HG03159 (cell line): Measurements from ENCODE around the gene IL36G.

Experiments used
- ATAC-seq: cut with Tn5 transposase; IDR thresholded peaks from one replicate; pipeline ENCODE4 v1.9.1; 2021; ENCODE audit warnings: mild to moderate bottlenecking, moderate library complexity; ENCODE audit not compliant: unreplicated experiment

IL36G gene

DNA sequence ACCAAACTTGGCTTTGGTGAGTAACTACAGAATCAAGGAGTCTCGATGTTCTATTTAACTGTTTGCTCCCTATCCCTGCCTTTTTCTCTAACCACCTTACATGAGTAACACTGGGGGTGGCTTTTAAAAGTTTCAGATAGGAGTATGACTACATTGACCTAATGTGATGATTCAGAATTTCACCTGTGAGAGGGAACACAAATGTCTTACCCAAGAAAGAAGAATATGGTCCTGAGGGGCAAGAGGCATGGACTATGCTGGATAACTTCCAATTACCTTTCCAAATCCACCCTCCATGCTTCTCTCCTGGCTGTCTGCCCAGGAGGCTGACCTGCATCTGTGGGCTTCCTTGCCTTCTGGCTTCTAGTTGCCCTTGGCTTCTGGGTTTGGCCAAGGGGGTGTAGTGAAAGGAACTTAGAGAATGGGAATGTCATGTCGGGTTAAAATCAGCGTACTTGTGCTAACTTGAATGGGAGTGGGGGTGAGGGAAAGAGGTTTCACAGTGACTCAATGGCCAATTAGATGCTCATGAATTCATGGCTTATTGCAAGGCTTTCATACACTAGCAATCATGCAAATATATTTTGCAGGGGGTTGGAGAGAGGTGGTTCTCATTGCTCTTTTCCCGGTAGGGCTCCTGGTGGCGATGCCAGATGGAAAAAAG is 5.3 kb upstream of the IL36G start:
- no peak for ATAC-seq

GRCh38 chr2:112973156-112973555 is 4.7 kb upstream of the IL36G start:
- ATAC-seq = no peak

DNA sequence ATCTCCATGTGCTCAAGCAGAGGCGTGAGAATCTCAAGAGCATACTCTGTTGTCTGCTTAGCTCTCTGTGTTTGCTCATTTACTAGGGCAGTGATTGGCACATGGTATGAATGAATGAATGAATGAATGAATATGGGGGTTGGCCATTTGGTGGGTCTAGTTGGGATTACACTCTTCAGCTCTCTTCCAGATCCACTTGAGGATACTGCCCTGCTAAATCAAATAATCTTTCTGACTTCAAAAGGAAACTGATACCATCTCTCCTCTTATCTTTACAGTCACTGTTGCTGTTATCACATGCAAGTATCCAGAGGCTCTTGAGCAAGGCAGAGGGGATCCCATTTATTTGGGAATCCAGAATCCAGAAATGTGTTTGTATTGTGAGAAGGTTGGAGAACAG is 1.9 kb downstream of the IL36G start:
- ATAC-seq = no peak

DNA sequence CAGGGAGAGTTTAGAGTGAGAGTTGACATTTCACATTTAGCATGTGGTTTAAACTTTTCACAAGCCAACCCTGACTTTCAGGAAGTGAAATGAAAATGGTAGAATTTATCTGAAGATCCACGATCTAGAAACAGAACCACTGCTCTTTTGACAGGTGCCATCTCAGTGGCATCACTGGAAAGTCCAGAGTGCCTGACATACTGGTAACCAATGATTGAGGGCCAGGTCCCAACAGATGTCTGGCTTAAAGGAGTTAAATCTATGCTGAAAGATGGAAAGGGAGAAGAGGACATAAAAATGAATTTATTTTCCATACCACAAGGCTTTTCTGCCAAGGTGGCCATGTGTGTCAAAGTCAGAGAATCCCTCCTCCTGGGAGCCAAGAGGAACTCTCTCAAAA is 2.7 kb downstream of the IL36G start:
- no peak for ATAC-seq

DNA sequence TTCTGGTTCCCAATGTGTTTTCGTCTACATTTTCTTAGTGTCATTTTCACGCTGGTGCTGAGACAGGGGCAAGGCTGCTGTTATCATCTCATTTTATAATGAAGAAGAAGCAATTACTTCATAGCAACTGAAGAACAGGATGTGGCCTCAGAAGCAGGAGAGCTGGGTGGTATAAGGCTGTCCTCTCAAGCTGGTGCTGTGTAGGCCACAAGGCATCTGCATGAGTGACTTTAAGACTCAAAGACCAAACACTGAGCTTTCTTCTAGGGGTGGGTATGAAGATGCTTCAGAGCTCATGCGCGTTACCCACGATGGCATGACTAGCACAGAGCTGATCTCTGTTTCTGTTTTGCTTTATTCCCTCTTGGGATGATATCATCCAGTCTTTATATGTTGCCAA is 7.3 kb downstream of the IL36G start:
- no peak for ATAC-seq

GRCh38 chr2:112989611-112990010 is 11.8 kb downstream of the IL36G start:
- ATAC-seq = no peak

GRCh38 chr2:112993831-112994230 is 16.0 kb downstream of the IL36G start:
- no peak for ATAC-seq

GRCh38 chr2:112994648-112995047 is 16.8 kb downstream of the IL36G start:
- no peak for ATAC-seq

DNA sequence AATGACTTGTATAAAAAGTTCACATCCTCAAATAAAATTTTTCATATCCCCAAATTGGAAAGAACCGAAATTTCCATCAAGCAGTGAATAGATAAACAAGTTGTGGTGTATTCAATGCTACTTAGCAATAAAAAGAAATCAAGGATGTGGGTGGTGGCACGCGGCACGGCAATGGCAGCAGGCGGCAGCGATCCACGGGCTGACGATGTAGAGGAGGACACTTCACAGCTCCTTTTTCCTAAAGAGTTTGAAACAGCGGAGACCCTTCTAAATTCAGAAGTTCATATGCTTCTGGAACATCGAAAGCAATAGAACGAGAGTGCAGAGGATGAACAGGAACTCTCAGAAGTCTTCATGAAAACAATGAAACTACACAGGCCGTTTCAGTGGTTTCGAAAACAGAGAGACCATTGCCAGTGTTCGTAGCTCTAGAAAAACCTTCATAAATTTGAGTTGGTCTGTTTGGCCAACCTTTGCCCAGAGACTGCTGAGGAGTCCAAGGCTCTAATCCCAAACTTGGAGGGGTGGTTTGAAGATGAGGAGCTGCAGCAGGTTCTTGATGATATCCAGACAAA is 17.6 kb downstream of the IL36G start:
- ATAC-seq = no peak

DNA sequence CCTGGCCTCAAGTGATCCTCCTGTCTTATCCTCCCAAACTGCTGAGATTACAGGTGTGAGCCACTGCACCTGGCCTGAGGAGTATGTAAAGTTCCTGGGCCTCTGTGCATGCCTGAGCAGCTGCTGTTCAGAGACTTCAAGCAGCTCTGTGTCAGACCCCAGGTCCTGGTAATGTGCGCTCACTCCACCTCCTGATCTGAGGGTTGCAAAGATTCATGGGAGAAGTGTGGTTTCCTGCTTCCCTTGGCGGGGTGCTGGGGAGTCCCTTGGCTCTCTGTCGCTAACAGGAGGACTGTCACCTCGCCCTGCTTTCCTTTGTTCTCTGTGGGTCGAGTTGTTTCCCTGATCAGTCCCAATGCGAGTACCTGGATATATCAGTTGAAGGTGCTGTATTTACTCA is 18.8 kb downstream of the IL36G start:
- ATAC-seq = no peak

- ATAC-seq = no peak
These were observed 19.3 kb downstream of the IL36G start for GRCh38 chr2:112997151-112997550.

GRCh38 chr2:113000436-113000835 is 22.6 kb downstream of the IL36G start:
- no peak for ATAC-seq

DNA sequence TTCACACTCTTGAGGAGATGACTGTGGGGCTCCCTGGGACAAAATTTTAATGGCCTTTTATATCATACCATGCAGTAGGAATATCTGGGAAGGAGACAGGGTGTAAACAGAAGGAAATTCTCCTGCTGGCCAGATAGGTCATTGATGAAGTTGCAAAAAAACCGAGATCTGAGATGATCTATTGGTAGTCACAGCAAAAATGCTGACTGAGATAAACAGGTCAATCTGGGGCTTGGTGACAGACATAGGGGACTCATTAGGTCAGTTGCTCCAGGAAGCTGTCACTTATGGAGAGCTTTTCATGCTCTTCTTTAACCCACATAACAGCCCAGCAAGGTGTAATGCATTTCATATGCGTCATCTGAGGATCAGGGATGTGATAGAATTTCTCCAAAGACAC is 24.9 kb downstream of the IL36G start:
- no peak for ATAC-seq

DNA sequence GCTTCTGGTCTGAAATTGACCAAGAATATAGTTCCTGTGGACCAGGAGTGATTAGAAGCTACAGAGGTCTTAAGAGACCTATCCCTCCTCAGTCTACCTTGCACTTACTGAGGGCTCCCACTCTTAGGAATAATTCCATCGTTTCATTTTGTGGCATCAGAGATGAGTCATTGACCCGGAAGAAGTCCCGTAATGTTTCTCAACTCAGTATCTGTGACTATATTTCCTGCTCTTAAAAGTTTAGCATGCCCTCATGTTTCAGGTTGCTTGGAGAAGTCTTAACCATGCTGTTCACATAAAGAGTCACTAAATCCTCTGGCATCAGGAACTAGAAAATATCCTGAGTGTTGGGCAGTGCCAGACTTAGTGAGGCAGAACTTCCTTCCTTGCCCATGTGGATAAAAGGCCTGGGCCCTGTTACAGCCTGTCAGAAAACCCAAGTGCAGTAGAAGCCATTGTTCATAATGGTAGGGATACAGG is 27.3 kb downstream of the IL36G start, which contains the start of gene IL36A:
TSS of gene IL36A (plus strand) at position 430 of the 480 bp plus-strand sequence. CDS start 413 bp downstream, outside the sequence.
- no peak for ATAC-seq

GRCh38 chr2:113007250-113007649 is 29.4 kb downstream of the IL36G start:
- ATAC-seq = no peak

DNA sequence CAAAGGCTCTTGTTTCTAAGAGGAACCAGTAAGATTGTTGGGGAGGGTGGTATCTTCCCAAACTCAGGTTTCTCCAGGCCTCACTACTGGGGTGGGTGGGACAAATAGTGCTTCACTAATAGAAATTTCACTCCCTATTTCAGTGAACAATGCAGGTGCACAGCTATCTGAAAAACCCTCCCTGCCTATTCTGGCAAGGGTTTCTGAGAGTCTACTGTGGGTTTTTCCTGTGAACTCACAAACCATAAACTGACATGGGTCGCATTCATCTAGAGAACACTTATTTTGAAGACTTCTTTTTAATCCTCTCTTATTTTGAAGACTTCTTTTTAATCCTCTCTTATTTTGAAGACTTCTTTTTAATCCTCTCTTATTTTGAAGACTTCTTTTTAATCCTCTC is 31.8 kb downstream of the IL36G start:
- ATAC-seq = no peak

- no peak for ATAC-seq
These were observed 32.3 kb downstream of the IL36G start for GRCh38 chr2:113010088-113010487.

- no peak for ATAC-seq
These were observed 33.3 kb downstream of the IL36G start for GRCh38 chr2:113011108-113011507.

GRCh38 chr2:113012436-113013335 is 34.9 kb downstream of the IL36G start:
- ATAC-seq = no peak

- no peak for ATAC-seq
These were observed 35.5 kb downstream of the IL36G start for GRCh38 chr2:113013336-113013661.

- ATAC-seq = no peak
These were observed 36.3 kb downstream of the IL36G start for GRCh38 chr2:113014067-113014466.

GRCh38 chr2:113015042-113015441 is 37.2 kb downstream of the IL36G start:
- no peak for ATAC-seq
